NCI-H345 treated with DMSO at 0.1 percent for 48 hours (cell line): ENCODE measurements around the gene VEPH1.

ENCODE experiments used
- DNase-seq: peaks from one replicate; lab custom pipeline; 2025; ENCODE audit not compliant: unreplicated experiment; lab: John Stamatoyannopoulos, UW

The VEPH1 gene

GRCh38 chr3:157232141-157232540 is 271.1 kb downstream of the VEPH1 start:
- DNase-seq: no peak

GRCh38 chr3:157231071-157231470 is 272.1 kb downstream of the VEPH1 start:
- no peak for DNase-seq

GRCh38 chr3:157226173-157226847 is 276.9 kb downstream of the VEPH1 start:
- no peak for DNase-seq

GRCh38 chr3:157225001-157225400 is 278.2 kb downstream of the VEPH1 start:
- DNase-seq: no peak

GRCh38 chr3:157220883-157221282 is 282.3 kb downstream of the VEPH1 start:
- DNase-seq: no peak

- DNase-seq: no peak
Measured at GRCh38 chr3:157220211-157220610, 283.0 kb downstream of the VEPH1 start.

GRCh38 chr3:157219215-157219614 is 284.0 kb downstream of the VEPH1 start:
- no peak for DNase-seq
